SHP77 (cell line): ENCODE data around the gene FGFRL1.

Experiments
- DNase-seq, 2 experiments: peaks; one replicate each; lab custom pipeline; 2025; lab: John Stamatoyannopoulos, UW

Gene FGFRL1

GRCh38 chr4:1023075-1023640 is 11.7 kb downstream of the FGFRL1 start:
- DNase-seq, result no peak

DNA sequence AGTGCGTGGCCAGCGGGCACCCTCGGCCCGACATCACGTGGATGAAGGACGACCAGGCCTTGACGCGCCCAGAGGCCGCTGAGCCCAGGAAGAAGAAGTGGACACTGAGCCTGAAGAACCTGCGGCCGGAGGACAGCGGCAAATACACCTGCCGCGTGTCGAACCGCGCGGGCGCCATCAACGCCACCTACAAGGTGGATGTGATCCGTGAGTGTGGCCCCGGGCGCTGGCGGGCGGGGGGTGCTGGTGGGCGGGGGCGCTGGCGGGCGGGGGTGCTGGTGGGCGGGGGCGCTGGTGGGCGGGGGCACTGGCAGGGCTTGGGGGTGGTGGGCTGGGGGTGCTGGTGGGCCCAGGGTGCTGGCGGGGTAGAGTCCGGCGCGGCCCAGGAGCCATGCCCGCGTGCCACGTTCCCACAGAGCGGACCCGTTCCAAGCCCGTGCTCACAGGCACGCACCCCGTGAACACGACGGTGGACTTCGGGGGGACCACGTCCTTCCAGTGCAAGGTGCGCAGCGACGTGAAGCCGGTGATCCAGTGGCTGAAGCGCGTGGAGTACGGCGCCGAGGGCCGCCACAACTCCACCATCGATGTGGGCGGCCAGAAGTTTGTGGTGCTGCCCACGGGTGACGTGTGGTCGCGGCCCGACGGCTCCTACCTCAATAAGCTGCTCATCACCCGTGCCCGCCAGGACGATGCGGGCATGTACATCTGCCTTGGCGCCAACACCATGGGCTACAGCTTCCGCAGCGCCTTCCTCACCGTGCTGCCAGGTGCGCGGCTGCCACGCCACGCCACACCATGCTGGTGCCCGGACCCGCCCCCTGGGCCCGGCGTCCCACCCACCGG is 12.7 kb downstream of the FGFRL1 start:
- DNase-seq, result no peak

DNA sequence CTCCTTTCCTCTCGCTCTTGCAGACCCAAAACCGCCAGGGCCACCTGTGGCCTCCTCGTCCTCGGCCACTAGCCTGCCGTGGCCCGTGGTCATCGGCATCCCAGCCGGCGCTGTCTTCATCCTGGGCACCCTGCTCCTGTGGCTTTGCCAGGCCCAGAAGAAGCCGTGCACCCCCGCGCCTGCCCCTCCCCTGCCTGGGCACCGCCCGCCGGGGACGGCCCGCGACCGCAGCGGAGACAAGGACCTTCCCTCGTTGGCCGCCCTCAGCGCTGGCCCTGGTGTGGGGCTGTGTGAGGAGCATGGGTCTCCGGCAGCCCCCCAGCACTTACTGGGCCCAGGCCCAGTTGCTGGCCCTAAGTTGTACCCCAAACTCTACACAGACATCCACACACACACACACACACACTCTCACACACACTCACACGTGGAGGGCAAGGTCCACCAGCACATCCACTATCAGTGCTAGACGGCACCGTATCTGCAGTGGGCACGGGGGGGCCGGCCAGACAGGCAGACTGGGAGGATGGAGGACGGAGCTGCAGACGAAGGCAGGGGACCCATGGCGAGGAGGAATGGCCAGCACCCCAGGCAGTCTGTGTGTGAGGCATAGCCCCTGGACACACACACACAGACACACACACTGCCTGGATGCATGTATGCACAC is 13.6 kb downstream of the FGFRL1 start:
- no peak for DNase-seq

DNA sequence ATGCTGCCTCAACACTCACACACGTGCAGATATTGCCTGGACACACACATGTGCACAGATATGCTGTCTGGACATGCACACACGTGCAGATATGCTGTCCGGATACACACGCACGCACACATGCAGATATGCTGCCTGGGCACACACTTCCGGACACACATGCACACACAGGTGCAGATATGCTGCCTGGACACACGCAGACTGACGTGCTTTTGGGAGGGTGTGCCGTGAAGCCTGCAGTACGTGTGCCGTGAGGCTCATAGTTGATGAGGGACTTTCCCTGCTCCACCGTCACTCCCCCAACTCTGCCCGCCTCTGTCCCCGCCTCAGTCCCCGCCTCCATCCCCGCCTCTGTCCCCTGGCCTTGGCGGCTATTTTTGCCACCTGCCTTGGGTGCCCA is 14.7 kb downstream of the FGFRL1 start:
- DNase-seq, result no peak

DNA sequence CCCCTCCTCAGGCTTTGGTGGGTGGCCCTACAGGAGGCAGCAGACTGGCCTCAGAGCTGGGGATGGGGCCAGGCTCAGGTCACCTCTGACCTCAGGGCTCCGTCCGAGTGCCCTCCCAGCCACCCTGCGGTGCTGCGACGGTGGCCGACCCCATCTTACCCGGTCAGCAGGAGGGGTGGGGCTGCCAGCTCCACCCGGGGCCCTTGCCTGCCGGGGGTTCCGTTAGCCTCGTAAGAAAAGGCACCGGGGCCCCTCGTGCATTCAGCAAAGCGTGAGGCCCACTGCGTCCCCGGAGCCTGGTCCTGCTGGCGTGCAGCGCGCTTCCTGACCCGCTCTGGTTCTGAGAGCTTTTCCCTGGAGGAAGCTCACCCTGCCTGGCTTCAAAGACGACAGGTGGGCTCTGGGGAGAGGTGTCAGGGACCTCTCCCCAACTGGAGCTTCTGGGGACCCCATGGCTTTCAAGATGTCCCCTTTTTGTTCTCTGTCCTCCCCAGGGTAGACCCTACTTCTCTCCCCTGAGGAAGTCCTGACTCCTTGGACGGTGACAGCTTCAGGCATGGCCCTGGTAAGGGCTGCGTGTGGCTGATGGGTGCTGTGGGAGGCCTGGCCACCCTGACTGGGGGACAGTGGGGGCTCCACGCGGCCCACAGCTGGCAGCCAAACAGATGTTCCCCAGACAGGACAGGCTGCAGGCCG is 15.9 kb downstream of the FGFRL1 start:
- no peak for DNase-seq

DNA sequence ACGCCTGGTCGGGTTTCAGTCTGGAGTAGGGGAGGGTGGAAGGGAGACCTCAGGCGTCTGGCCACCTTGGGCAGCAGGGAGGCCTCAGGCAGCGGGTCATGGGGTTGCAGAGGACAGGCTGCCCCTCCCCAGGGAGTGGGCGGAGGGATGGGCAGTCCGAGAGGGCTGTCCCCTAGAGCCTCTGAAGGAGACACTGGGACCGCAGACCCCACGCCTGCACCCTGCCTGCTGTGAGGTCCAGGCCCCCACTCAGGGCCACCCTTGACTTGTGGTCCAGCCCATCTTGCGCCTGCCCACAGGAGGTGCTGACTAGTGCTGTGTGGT is 16.5 kb downstream of the FGFRL1 start:
- no peak for DNase-seq

DNA sequence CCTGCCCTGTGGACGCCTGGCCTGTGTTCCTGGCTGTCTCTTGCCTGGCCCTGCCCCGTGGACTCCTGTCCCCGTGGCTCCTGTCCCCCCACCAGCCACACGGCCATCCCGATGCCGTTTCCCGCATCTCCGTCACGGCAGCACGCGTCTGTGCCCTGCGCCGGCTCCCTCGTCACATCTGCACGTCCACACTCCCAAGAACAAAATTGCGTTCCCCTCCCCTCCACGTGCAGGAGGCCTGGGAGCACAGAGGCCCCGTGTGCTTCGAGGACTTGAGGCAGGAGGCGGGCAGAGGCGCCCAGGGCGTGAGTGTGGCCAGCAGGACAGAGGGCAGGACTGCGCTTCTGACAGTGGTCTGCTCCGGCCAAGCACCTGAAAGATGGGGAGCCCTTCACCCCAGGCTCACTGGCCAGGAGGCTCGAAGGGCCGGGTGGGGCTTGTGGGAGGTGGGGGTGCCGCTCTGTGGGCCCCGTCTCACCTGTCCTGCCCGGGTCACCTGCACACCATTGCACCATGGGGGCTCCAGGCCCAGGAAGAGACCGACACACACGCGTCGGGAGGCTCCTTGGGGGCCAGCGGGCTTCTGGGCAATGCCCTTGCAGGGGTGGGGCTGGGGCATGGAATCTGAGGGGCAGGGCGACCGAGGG is 17.3 kb downstream of the FGFRL1 start:
- DNase-seq, result no peak

DNA sequence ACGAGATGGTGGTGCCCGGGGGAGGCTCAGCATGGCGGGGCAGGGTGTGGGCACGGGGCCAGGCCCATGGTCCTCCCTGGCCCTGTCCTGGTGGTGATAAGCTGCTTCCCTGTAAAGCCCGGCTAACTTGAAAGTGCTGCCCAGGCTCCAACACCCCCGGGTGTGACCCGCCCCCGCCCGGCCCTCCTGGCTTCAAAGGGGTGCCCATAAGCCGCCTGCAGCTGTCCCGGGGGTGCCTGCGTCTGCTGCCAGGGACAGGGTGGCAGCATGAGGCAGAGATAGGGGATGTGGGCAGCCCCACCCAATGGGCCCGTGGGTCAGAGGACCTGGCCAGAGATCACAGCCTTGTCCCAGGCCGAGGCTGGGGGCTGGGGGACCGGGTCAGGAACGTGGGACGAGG is 18.1 kb downstream of the FGFRL1 start:
- no peak for DNase-seq

GRCh38 chr4:1030031-1030430 is 18.6 kb downstream of the FGFRL1 start:
- no peak for DNase-seq

DNA sequence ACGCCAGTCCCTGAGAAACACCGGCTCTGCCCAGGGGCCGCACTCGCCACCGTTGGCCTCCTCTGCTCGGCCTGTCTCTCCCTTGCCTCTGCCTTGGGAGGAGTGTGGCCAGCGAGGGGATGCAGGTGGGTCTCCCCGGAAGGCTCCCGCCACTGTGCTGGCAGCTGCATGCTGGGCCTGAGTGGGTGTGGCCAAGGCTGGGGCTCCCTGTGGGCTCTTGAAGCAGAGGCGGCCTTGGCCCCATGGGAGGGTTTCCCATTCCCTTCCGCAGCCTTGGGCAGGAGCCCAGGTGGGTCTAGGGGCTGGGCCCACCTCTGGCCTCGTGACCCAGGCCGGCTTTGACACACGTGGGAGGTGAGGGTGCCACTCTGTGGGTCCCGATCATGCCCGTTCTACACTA is 19.1 kb downstream of the FGFRL1 start:
- no peak for DNase-seq

GRCh38 chr4:1031346-1031745 is 19.9 kb downstream of the FGFRL1 start:
- DNase-seq, result no peak

GRCh38 chr4:1031956-1032795 is 20.8 kb downstream of the FGFRL1 start:
- DNase-seq, result peak in 1 of 2 experiments; percentile 36

- DNase-seq, result no peak
Measured at GRCh38 chr4:1032861-1033260, 21.4 kb downstream of the FGFRL1 start.

GRCh38 chr4:1033840-1034551 is 22.6 kb downstream of the FGFRL1 start:
- DNase-seq, result no peak

- no peak for DNase-seq
Measured at GRCh38 chr4:1035510-1035909, 24.1 kb downstream of the FGFRL1 start.

DNA sequence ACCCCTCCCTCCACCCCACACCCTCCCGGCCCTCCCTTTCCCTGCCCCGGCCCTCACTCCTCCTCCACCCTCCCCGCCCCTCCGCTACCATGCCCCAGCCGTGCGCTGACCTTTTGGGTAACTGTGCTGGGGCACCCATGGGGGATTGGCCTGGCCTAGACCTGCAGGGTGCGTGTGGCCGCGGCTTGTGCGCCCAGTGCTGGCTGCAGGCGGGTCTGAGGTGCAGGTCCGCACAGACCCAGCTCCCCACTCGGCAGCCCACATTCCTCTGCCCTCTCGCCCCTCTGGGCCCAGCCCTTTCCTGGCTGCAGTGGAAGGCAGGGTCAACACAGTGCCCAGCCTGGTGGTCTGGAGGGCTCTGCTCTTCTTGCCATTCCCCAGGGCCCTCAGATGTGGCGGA is 24.7 kb downstream of the FGFRL1 start:
- no peak for DNase-seq

DNA sequence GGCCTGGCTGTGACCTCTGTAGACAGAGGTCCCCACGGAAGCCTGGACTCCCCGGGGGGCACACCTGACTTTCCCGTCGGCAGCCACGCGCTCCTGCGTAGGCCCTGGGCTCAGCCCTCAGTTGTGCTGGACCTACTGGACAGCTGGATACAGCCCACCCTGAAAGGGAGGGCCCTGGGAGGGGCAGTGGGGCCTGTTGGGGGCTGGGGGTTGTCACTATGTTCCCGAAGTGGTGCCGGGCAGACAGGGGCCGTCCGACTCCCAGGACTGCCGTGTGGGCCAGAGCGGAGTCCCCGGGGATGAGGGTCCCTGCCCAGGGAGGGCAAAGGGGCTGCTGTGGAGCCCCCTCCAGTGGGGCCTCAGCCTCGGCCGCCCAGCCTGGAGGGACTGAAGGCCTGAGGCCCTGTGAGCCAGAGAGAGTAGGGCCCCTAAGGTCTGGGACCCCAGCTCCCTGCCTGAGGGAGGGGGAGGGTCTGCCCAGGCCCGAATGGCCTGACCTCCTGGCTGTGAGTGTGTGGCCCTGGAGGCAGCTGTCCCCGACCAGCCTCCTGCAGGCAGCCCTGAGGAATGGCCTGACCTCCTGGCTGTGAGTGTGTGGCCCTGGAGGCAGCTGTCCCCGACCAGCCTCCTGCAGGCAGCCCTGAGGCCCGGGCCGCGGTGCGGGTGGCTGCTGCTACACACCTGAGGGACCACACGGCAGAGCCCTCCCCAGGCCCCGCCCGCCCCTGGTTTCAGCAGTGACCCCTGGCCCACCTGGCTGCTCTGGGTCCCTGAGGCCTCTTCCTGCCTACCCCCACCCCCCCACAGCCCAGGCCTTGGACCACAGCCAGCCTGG is 25.8 kb downstream of the FGFRL1 start:
- DNase-seq, result no peak

- DNase-seq, result no peak
Measured at GRCh38 chr4:1038948-1039492, 27.6 kb downstream of the FGFRL1 start.
